GM12878 (cell line): ENCODE data around the gene LRRC61. TPM values are rescaled to one million over a fixed set of nuclear protein-coding genes. Genes with fewer than 3 reads are reported as not detected.
A peak's percentile ranks its signal among the peaks of the same experiment; 100 is the strongest.

Experiments used
- ATAC-seq: fragments of 200-7000 bp; cut with Tn5 transposase; 3 replicates; pipeline ENCODE4 v1.9.1; 2020; ENCODE audit warnings: mild to moderate bottlenecking, moderate library complexity
- BruUV-seq: library from RNA; stranded (reverse); fragments of 400-500 nt; replicated peaks from 2 replicates; lab custom pipeline; 2021; lab: Mats Ljungman, UMichigan
- CTCF ChIA-PET: fragments of 300-600 bp; sonication (Branson Sonifier 250); formaldehyde crosslinking; extraction: SDS; loops from one replicate; lab custom pipeline; 2021; ENCODE audit warnings: inconsistent platforms; lab: Yijun Ruan, JAX
- POLR2A ChIA-PET: fragments of 350-600 bp; formaldehyde crosslinking; extraction: SDS; loops from one replicate; lab custom pipeline; 2021; ENCODE audit warnings: inconsistent platforms; lab: Charles Lee
- RAD21 ChIA-PET: fragments of 300-600 bp; sonication (Branson Sonifier 250); formaldehyde crosslinking; loops from one replicate; lab custom pipeline; 2023; ENCODE audit warnings: antibody characterized with exemption; ENCODE audit not compliant: unreplicated experiment; lab: Charles Lee
- SMC1A ChIA-PET: fragments of 300-600 bp; sonication (Branson Sonifier 250); formaldehyde crosslinking; loops from one replicate; lab custom pipeline; 2023; ENCODE audit not compliant: unreplicated experiment, uncharacterized antibody; lab: Charles Lee
- DNase-seq: peaks from one replicate; pipeline ENCODE4 v3.0.0-alpha.2; 2011; ENCODE audit warnings: low read depth, low spot score
- FAIRE-seq: peaks from 3 replicates; lab custom pipeline; 2011; peaks lifted over from hg19 to GRCh38; lab: Jason Lieb, UNC
- H2AFZ ChIP-seq: 2 replicates; pipeline ENCODE4 v1.6.0; 2011; ENCODE audit warnings: low read depth, low read length, control low read depth; ENCODE audit not compliant: control insufficient read depth
- H3K27ac ChIP-seq: 2 replicates; pipeline ENCODE4 v1.5.1; 2011; ENCODE audit warnings: control low read depth; ENCODE audit not compliant: control insufficient read depth, insufficient read depth
- H3K27me3 ChIP-seq, 2 experiments: replicated peaks in 1 of 2; 2 replicates each; pipeline versions ENCODE4 v1.6.0 to v1.6.1; 2011; ENCODE audit warnings: low read length in 1 of 2; ENCODE audit not compliant: control insufficient read depth in 2 of 2, insufficient read depth in 2 of 2
- H3K36me3 ChIP-seq, 2 experiments: 2 replicates each; pipeline ENCODE4 v1.5.1; 2011; ENCODE audit warnings: low read length in 1 of 2; ENCODE audit not compliant: control insufficient read depth in 2 of 2, insufficient read depth in 2 of 2
- H3K4me1 ChIP-seq: 2 replicates; pipeline ENCODE4 v1.6.1; 2011; ENCODE audit warnings: mild to moderate bottlenecking, low read length, moderate library complexity, mixed read lengths; ENCODE audit not compliant: control insufficient read depth, insufficient read depth
- H3K4me2 ChIP-seq: 2 replicates; pipeline ENCODE4 v1.6.0; 2011; ENCODE audit warnings: control low read depth; ENCODE audit not compliant: control insufficient read depth, insufficient read depth
- H3K4me3 ChIP-seq: fragments of 200-600 bp; sonication (generic); 2 replicates; pipeline ENCODE4 v1.5.1; 2016
- H3K79me2 ChIP-seq: 2 replicates; pipeline ENCODE4 v1.6.0; 2011; ENCODE audit warnings: low read length; ENCODE audit not compliant: control insufficient read depth, insufficient read depth
- H3K9ac ChIP-seq: 2 replicates; pipeline ENCODE4 v1.8.0; 2011; ENCODE audit warnings: low read length, control low read depth, mixed read lengths; ENCODE audit not compliant: control insufficient read depth, insufficient read depth
- H3K9me3 ChIP-seq: replicated peaks from 3 replicates; pipeline ENCODE4 v1.5.1; 2011; ENCODE audit warnings: mild to moderate bottlenecking, low read length; ENCODE audit not compliant: control insufficient read depth, insufficient read depth
- H4K20me1 ChIP-seq: 2 replicates; pipeline ENCODE4 v1.6.0; 2011; ENCODE audit not compliant: control insufficient read depth, insufficient read depth
- BMI1 ChIP-seq: fragments of 450-650 bp; IDR thresholded peaks from 2 replicates; pipeline ENCODE4 v1.6.1; 2016; ENCODE audit warnings: mild to moderate bottlenecking, moderate library complexity, borderline replicate concordance
- EED ChIP-seq: sonication (generic); IDR thresholded peaks from 2 replicates; pipeline ENCODE4 v1.6.1; 2016; ENCODE audit warnings: antibody characterized with exemption, low read depth
- FOS ChIP-seq: IDR thresholded peaks from 3 replicates; pipeline ENCODE4 v1.6.1; 2011; ENCODE audit warnings: borderline replicate concordance; ENCODE audit not compliant: insufficient read length; ENCODE audit errors: extremely low read depth
- HSF1 ChIP-seq: fragments of 150-350 bp; IDR thresholded peaks from 2 replicates; pipeline ENCODE4 v1.6.1; 2014; ENCODE audit warnings: mild to moderate bottlenecking, low read depth, low read length
- IKZF1 ChIP-seq: fragments of 450-650 bp; conservative IDR thresholded peaks from 2 replicates; pipeline ENCODE4 v1.6.1; 2017; ENCODE audit warnings: antibody characterized with exemption, mild to moderate bottlenecking
- IKZF2 ChIP-seq, 2 experiments: fragments of 450-650 bp; IDR thresholded peaks; 2 replicates each; pipeline ENCODE4 v1.6.1; 2017; ENCODE audit warnings: mild to moderate bottlenecking in 2 of 2, moderate library complexity in 2 of 2
- MTA2 ChIP-seq: fragments of 450-650 bp; IDR thresholded peaks from 2 replicates; pipeline ENCODE4 v1.6.1; 2016; ENCODE audit warnings: low read depth, mild to moderate bottlenecking, moderate library complexity
- PRDM15 ChIP-seq: fragments of 450-650 bp; formaldehyde crosslinking; IDR thresholded peaks from 2 replicates; pipeline ENCODE4 v1.4.0; 2020; ENCODE audit warnings: mild to moderate bottlenecking, moderate library complexity
- RELB ChIP-seq: fragments of 450-650 bp; IDR thresholded peaks from 2 replicates; pipeline ENCODE4 v1.6.1; 2017; ENCODE audit warnings: low read depth, mild to moderate bottlenecking, moderate library complexity
- SPI1 ChIP-seq: IDR thresholded peaks from 2 replicates; pipeline ENCODE4 v1.6.1; 2011; ENCODE audit warnings: low read depth, mild to moderate bottlenecking, low read length, moderate library complexity, borderline replicate concordance; ENCODE audit not compliant: insufficient read depth
- SREBF2 ChIP-seq: IDR thresholded peaks from 2 replicates; pipeline ENCODE4 v1.6.1; 2012; ENCODE audit warnings: mild to moderate bottlenecking, low read length
- TARDBP ChIP-seq: IDR thresholded peaks from 2 replicates; pipeline ENCODE4 v1.6.1; 2016; ENCODE audit warnings: borderline replicate concordance
- ZNF622 ChIP-seq: fragments of 450-650 bp; IDR thresholded peaks from 2 replicates; pipeline ENCODE4 v1.6.1; 2017; ENCODE audit warnings: mild to moderate bottlenecking, inconsistent platforms
- WGBS: methylation state at CpG from one replicate; pipeline ENCODE4 v1.1.6; 2016; ENCODE audit warnings: low lambda C conversion rate; ENCODE audit not compliant: insufficient replicate concordance, insufficient coverage; ENCODE audit errors: missing lambda C conversion rate; 5-methylcytosine and 5-hydroxymethylcytosine counted together
- in situ Hi-C: fragments of 300-500 bp; cut with MboI; formaldehyde crosslinking; loops from 9 replicates; pipeline ENCODE4 v1.14.3; 2018; ENCODE audit warnings: mixed read lengths
- intact Hi-C: fragments of 100-400 bp; cut with micrococcal nuclease; formaldehyde crosslinking; loops from one replicate; pipeline ENCODE4 v1.14.2; 2022; ENCODE audit not compliant: unreplicated experiment
- polyA plus RNA-seq, 11 experiments: library from polyadenylated mRNA; depleted of rRNA in 4 of 11; unstranded in 6 of 11; stranded (reverse) in 5 of 11; fragments of >200 nt; fragmentation: Nextera tagmentation in 4 of 11; fragmentation: Illumina TruSeq in 1 of 11; extraction: Ambion mirVana in 4 of 11; extraction: Trizol in 1 of 11; gene quantifications; 1 replicate in 1 of 11; 2 replicates in 10 of 11; pipeline versions ENCODE4 v1.2.1 to v1.2.3, GENCODE V29; 2011 to 2016; ENCODE audit warnings: inconsistent platforms in 2 of 11, missing spikeins in 2 of 11, low read depth in 1 of 11
- total RNA-seq, 4 experiments: library from RNA; depleted of rRNA in 3 of 4; stranded (reverse); fragments of >200 nt in 3 of 4; fragmentation: Illumina TruSeq in 1 of 4; extraction: Trizol in 1 of 4; gene quantifications; 2 replicates each; pipeline versions ENCODE4 v1.2.1 to v1.2.3, GENCODE V29; 2013 to 2021

Gene LRRC61
- total and polyA plus RNA-seq, 10 of the 15 experiments (the other 5 are each of a cell fraction or from before 2014, with no cell fraction given): 1.4 to 54.2 (median 21.8) TPM

- DNase-seq (no peak), FAIRE-seq (no peak), ATAC-seq (no peak)
- ChIA-PET SMC1A (interaction anchor here (1.0 to 5.6 kb wide), 9 partner anchors 9 to 68 kb away, joined by 3 to 41 read pairs (median 9); partner anchors contain the start of genes ACTR3C and LRRC61), POLR2A (interaction anchor here (0.8 to 4.9 kb wide), 11 partner anchors 9 to 68 kb away, joined by 3 to 46 read pairs (median 5); a partner anchor contains a TSS), RAD21 (interaction anchor here (0.7 to 5.3 kb wide), 13 partner anchors 8 to 68 kb away, joined by 3 to 45 read pairs (median 5); a partner anchor contains a TSS), CTCF (interaction anchor here (0.9 to 7.7 kb wide), 11 partner anchors 8 to 413 kb away, joined by 3 to 70 read pairs (median 6); a partner anchor contains a TSS)
- H3K9me3 ChIP-seq: no peaks in the 10 kb centered on the region
- H3K27ac ChIP-seq: peak overlapping the region; percentile 67
- H3K4me1 ChIP-seq: peaks cover 29% of the 10 kb centered on the region
- no TSS peak for BruUV-seq
- H4K20me1 ChIP-seq: no peaks in the 10 kb centered on the region
- H3K27me3 ChIP-seq: no peaks in the 10 kb centered on the region
- no peak overlapping the region; the same call in 1 of the 2 replicates for H2AFZ ChIP-seq
- no peak for TF ChIP-seq SREBF2
- peak; percentile 31; the same call in 1 of the 2 replicates for TF ChIP-seq MTA2
- peak; percentile 77 to 84 for TF ChIP-seq IKZF2 (IDR thresholded peaks at IDR 0.05)
- no peak for TF ChIP-seq HSF1
- no peak for TF ChIP-seq ZNF622
- TF ChIP-seq IKZF1: peak; percentile 81
- no peak for TF ChIP-seq TARDBP
- no peak for TF ChIP-seq FOS
- TF ChIP-seq RELB: peak; percentile 81
- no peak for TF ChIP-seq PRDM15
- TF ChIP-seq SPI1: 0 out of 2 replicates have a peak, but pooled peaks have one; percentile 10
- 0 out of 2 replicates have a peak, but pooled peaks have one; percentile 27 for TF ChIP-seq EED
- TF ChIP-seq BMI1: peak; percentile 14; the same call in 1 of the 2 replicates
- 57% methylated on average over 5 of the region's 5 CpGs for WGBS
- peaks cover 32% of the 10 kb centered on the region for H3K79me2 ChIP-seq
- in situ Hi-C loops (no loop called here), intact Hi-C loops (loop anchor here (1.0 kb wide), 1 partner anchor 9 kb away; no protein-coding TSS in a partner anchor)
- H3K4me2 ChIP-seq: peak overlapping the region; percentile 33; the same call in 1 of the 2 replicates
- no peak overlapping the region for H3K4me3 ChIP-seq
- peak overlapping the region; percentile 30 for H3K9ac ChIP-seq
- H3K36me3 ChIP-seq: peaks cover 0 to 8% of the 10 kb centered on the region in 2 experiments; a peak in 3 of 4 replicates
Observed at GRCh38 chr7:150365673-150366398, 42.7 kb downstream of the LRRC61 start.
